GM18861 (cell line): ENCODE measurements around the gene ABCA10.
"Not testable (repeated sequence)": the region's sequence is repeated elsewhere in the genome, so short reads cannot be mapped to it uniquely, and the experiment has no call there.

Experiments used
- ATAC-seq: cut with Tn5 transposase; IDR thresholded peaks from one replicate; pipeline ENCODE4 v1.9.1; 2021; ENCODE audit not compliant: unreplicated experiment

ABCA10 gene

GRCh38 chr17:69228018-69228417 is 606 bp downstream of the ABCA10 start:
- no peak for ATAC-seq

- no peak for ATAC-seq
Observed at GRCh38 chr17:69227541-69227940, 1.1 kb downstream of the ABCA10 start.

GRCh38 chr17:69223809-69224208 is 4.8 kb downstream of the ABCA10 start:
- ATAC-seq: peak; percentile 99

- no peak for ATAC-seq
Observed at GRCh38 chr17:69222707-69223258, 5.8 kb downstream of the ABCA10 start.

- no peak for ATAC-seq
Observed at GRCh38 chr17:69220098-69220497, 8.5 kb downstream of the ABCA10 start.

GRCh38 chr17:69218986-69219385 is 9.6 kb downstream of the ABCA10 start:
- no peak for ATAC-seq

- no peak for ATAC-seq
Observed at GRCh38 chr17:69213059-69213813, 15.4 kb downstream of the ABCA10 start.

GRCh38 chr17:69208640-69209039 is 20.0 kb downstream of the ABCA10 start:
- no peak for ATAC-seq

- no peak for ATAC-seq
Observed at GRCh38 chr17:69207151-69207550, 21.5 kb downstream of the ABCA10 start.

GRCh38 chr17:69198238-69198637 is 30.4 kb downstream of the ABCA10 start:
- no peak for ATAC-seq

- ATAC-seq: not testable (repeated sequence)
Observed at GRCh38 chr17:69196105-69196653, 32.4 kb downstream of the ABCA10 start.

- no peak for ATAC-seq
Observed at GRCh38 chr17:69192754-69193153, 35.9 kb downstream of the ABCA10 start.

- no peak for ATAC-seq
Observed at GRCh38 chr17:69188796-69189195, 39.8 kb downstream of the ABCA10 start.

GRCh38 chr17:69188064-69188463 is 40.6 kb downstream of the ABCA10 start:
- no peak for ATAC-seq

GRCh38 chr17:69187294-69187693 is 41.3 kb downstream of the ABCA10 start:
- no peak for ATAC-seq

GRCh38 chr17:69179227-69179952 is 49.2 kb downstream of the ABCA10 start:
- ATAC-seq: peak; percentile 34

GRCh38 chr17:69176457-69176795 is 52.2 kb downstream of the ABCA10 start:
- ATAC-seq: no peak

- no peak for ATAC-seq
Observed at GRCh38 chr17:69175625-69176456, 52.8 kb downstream of the ABCA10 start.

- ATAC-seq: no peak
Observed at GRCh38 chr17:69175262-69175624, 53.4 kb downstream of the ABCA10 start.

- ATAC-seq: no peak
Observed at GRCh38 chr17:69173118-69173517, 55.5 kb downstream of the ABCA10 start.

GRCh38 chr17:69170377-69170776 is 58.2 kb downstream of the ABCA10 start:
- no peak for ATAC-seq
